K562 (cell line): ENCODE data around the gene AMIGO1. TPM values are rescaled to one million over a fixed set of nuclear protein-coding genes. Genes with fewer than 3 reads are reported as not detected.

Source experiments
- ATAC-seq: fragments of 200-7000 bp; cut with Tn5 transposase; 3 replicates; pipeline ENCODE4 v1.9.1; 2020; ENCODE audit warnings: moderate library complexity
- BruUV-seq: library from RNA; stranded (reverse); fragments of 400-500 nt; replicated peaks from 2 replicates; lab custom pipeline; 2021; lab: Mats Ljungman, UMichigan
- CTCF ChIA-PET: fragments of 300-600 bp; formaldehyde crosslinking; extraction: SDS; loops from one replicate; lab custom pipeline; 2021; ENCODE audit warnings: low intra/inter-chr PET ratio; lab: Yijun Ruan, JAX
- POLR2A ChIA-PET: fragments of 300-600, 350-650 bp; sonication (Branson Sonifier 250); formaldehyde crosslinking; extraction: SDS; loops from one replicate; lab custom pipeline; 2021; ENCODE audit warnings: antibody characterized with exemption, inconsistent platforms; lab: Yijun Ruan, JAX
- DNase-seq, 4 experiments: peaks; one replicate each; pipeline versions ENCODE4 v3.0.0 to v3.0.0-alpha.2; 2011 to 2018; ENCODE audit warnings: low spot score in 3 of 4, mixed read lengths in 3 of 4; ENCODE audit errors: extremely low read depth in 1 of 4
- FAIRE-seq: peaks from 2 replicates; lab custom pipeline; 2011; peaks lifted over from hg19 to GRCh38; lab: Jason Lieb, UNC
- H2AFZ ChIP-seq: 2 replicates; pipeline ENCODE4 v1.6.0; 2011; ENCODE audit warnings: low read depth, low read length, control low read depth, inconsistent platforms
- H3K27ac ChIP-seq: fragments of 200-600 bp; 3 replicates; pipeline ENCODE4 v1.8.0; 2011; ENCODE audit warnings: low read depth, mild to moderate bottlenecking, control low read depth, inconsistent platforms, low read length, moderate library complexity, mixed read lengths; ENCODE audit errors: extremely low read depth
- H3K27me3 ChIP-seq, 2 experiments: fragments of 300-600 bp in 1 of 2; 2 replicates in 1 of 2; 3 replicates in 1 of 2; pipeline versions ENCODE4 v1.6.0 to v1.8.0; 2011; ENCODE audit warnings: inconsistent platforms in 2 of 2, low read length in 2 of 2, mild to moderate bottlenecking in 1 of 2, mixed read lengths in 1 of 2, moderate library complexity in 1 of 2; ENCODE audit not compliant: control insufficient read depth in 2 of 2, insufficient read depth in 2 of 2
- H3K36me3 ChIP-seq: fragments of 300-600 bp; 3 replicates; pipeline ENCODE4 v1.8.0; 2011; ENCODE audit warnings: mild to moderate bottlenecking, low read length, inconsistent platforms; ENCODE audit not compliant: control insufficient read depth, insufficient read depth
- H3K4me1 ChIP-seq, 2 experiments: fragments of 200-600 bp in 1 of 2; replicated peaks in 1 of 2; 2 replicates in 1 of 2; 3 replicates in 1 of 2; pipeline versions ENCODE4 v1.5.1 to v1.8.0; 2011; ENCODE audit warnings: inconsistent platforms in 2 of 2, low read length in 2 of 2, mild to moderate bottlenecking in 1 of 2, mixed read lengths in 1 of 2, moderate library complexity in 1 of 2; ENCODE audit not compliant: control insufficient read depth in 2 of 2, insufficient read depth in 2 of 2
- H3K4me2 ChIP-seq: 2 replicates; pipeline ENCODE4 v1.6.1; 2011; ENCODE audit warnings: low read length, control low read depth, inconsistent platforms, mixed read lengths; ENCODE audit not compliant: insufficient read depth
- H3K4me3 ChIP-seq: fragments of 200-600 bp; sonication (generic), shearing (Covaris generic); 2 replicates; pipeline ENCODE4 v1.5.1; 2016; ENCODE audit warnings: control low read depth, inconsistent platforms
- H3K79me2 ChIP-seq: fragments of 200-600 bp; 3 replicates; pipeline ENCODE4 v1.8.0; 2011; ENCODE audit warnings: low read length, inconsistent platforms; ENCODE audit not compliant: control insufficient read depth, insufficient read depth
- H3K9ac ChIP-seq, 2 experiments: 2 replicates each; pipeline versions ENCODE4 v1.6.0 to v1.6.1; 2011; ENCODE audit warnings: low read depth in 2 of 2, low read length in 2 of 2, control low read depth in 1 of 2, inconsistent platforms in 1 of 2, mild to moderate bottlenecking in 1 of 2, mixed read lengths in 1 of 2; ENCODE audit not compliant: insufficient read depth in 1 of 2
- H3K9me1 ChIP-seq: one replicate; pipeline ENCODE4 v1.6.0; 2011; ENCODE audit warnings: inconsistent platforms, mild to moderate bottlenecking, low read length, moderate library complexity; ENCODE audit not compliant: control insufficient read depth, insufficient read depth
- H3K9me3 ChIP-seq: replicated peaks from 2 replicates; pipeline ENCODE4 v1.5.1; 2011; ENCODE audit warnings: low read depth, low read length, inconsistent platforms; ENCODE audit not compliant: control insufficient read depth, insufficient read depth
- H4K20me1 ChIP-seq: replicated peaks from 2 replicates; pipeline ENCODE4 v1.6.1; 2011; ENCODE audit warnings: low read length, inconsistent platforms, mixed read lengths; ENCODE audit not compliant: control insufficient read depth, insufficient read depth
- BDP1 ChIP-seq: IDR thresholded peaks from 3 replicates; pipeline ENCODE4 v1.6.1; 2011; ENCODE audit not compliant: insufficient read length, insufficient read depth
- MCM2 ChIP-seq: fragments of 450-650 bp; IDR thresholded peaks from 2 replicates; pipeline ENCODE4 v1.6.1; 2017; ENCODE audit warnings: low read depth, mild to moderate bottlenecking
- NBN ChIP-seq: fragments of 450-650 bp; IDR thresholded peaks from 2 replicates; pipeline ENCODE4 v1.6.1; 2016; ENCODE audit warnings: low read depth, mild to moderate bottlenecking
- NR2F6 ChIP-seq: fragments of 450-650 bp; formaldehyde crosslinking; IDR thresholded peaks from 2 replicates; pipeline ENCODE4 v1.4.0; 2020; ENCODE audit warnings: mild to moderate bottlenecking
- SNRNP70 ChIP-seq: fragments of 200-400 bp; formaldehyde crosslinking; optimal IDR thresholded peaks from 2 replicates; pipeline ENCODE3; 2017; ENCODE audit warnings: low read depth, low read length
- WGBS: fragments of 100-300 bp; shearing (Covaris generic); methylation state at CpG from one replicate; pipeline ENCODE4 v1.1.6; 2016; ENCODE audit warnings: low coverage, mixed read lengths; ENCODE audit not compliant: insufficient coverage; ENCODE audit errors: missing lambda C conversion rate; 5-methylcytosine and 5-hydroxymethylcytosine counted together
- in situ Hi-C: fragments of 300-500 bp; cut with MboI; formaldehyde crosslinking; loops from 4 replicates; pipeline ENCODE4 v1.15.0; 2018; ENCODE audit warnings: inconsistent platforms, mixed read lengths
- intact Hi-C: fragments of 100-400 bp; cut with micrococcal nuclease; formaldehyde crosslinking; loops from 2 replicates; pipeline ENCODE4 v1.14.2; 2022
- polyA plus RNA-seq, 8 experiments: library from polyadenylated mRNA; depleted of rRNA in 4 of 8; stranded (reverse) in 5 of 8; unstranded in 3 of 8; fragments of >200 nt; fragmentation: Nextera tagmentation in 2 of 8; fragmentation: Illumina TruSeq in 1 of 8; extraction: Ambion mirVana in 2 of 8; extraction: Trizol in 1 of 8; gene quantifications; 2 replicates each; pipeline versions ENCODE4 v1.2.1 to v1.2.3, GENCODE V29; 2011 to 2014; ENCODE audit warnings: inconsistent platforms in 1 of 8, missing spikeins in 1 of 8
- total RNA-seq, 7 experiments: library from RNA; depleted of rRNA in 6 of 7; stranded (reverse); fragments of >200 nt in 6 of 7; fragmentation: Illumina TruSeq in 2 of 7; extraction: Trizol in 2 of 7; gene quantifications; 2 replicates each; pipeline versions ENCODE4 v1.2.1 to v1.2.3, GENCODE V29; 2011 to 2021; ENCODE audit warnings: low replicate concordance in 1 of 7
- TF ChIP-seq, protein P1 (sequence below): fragments of 450-650 bp; formaldehyde crosslinking; conservative IDR thresholded peaks from 2 replicates; pipeline ENCODE4 v1.4.0; 2022; ENCODE audit warnings: mild to moderate bottlenecking, missing genetic modification characterization
- TF ChIP-seq, protein P2 (sequence below), 2 experiments: fragments of 450-650 bp; IDR thresholded peaks; 2 replicates each; pipeline ENCODE4 v1.6.1; 2016; ENCODE audit warnings: mild to moderate bottlenecking in 2 of 2, borderline replicate concordance in 1 of 2, low read depth in 1 of 2, moderate library complexity in 1 of 2

Gene AMIGO1
- total and polyA plus RNA-seq, 9 of the 15 experiments (the other 6 are each of a cell fraction or from before 2014, with no cell fraction given): 0.24 to 1.0 (median 0.54) TPM

DNA sequence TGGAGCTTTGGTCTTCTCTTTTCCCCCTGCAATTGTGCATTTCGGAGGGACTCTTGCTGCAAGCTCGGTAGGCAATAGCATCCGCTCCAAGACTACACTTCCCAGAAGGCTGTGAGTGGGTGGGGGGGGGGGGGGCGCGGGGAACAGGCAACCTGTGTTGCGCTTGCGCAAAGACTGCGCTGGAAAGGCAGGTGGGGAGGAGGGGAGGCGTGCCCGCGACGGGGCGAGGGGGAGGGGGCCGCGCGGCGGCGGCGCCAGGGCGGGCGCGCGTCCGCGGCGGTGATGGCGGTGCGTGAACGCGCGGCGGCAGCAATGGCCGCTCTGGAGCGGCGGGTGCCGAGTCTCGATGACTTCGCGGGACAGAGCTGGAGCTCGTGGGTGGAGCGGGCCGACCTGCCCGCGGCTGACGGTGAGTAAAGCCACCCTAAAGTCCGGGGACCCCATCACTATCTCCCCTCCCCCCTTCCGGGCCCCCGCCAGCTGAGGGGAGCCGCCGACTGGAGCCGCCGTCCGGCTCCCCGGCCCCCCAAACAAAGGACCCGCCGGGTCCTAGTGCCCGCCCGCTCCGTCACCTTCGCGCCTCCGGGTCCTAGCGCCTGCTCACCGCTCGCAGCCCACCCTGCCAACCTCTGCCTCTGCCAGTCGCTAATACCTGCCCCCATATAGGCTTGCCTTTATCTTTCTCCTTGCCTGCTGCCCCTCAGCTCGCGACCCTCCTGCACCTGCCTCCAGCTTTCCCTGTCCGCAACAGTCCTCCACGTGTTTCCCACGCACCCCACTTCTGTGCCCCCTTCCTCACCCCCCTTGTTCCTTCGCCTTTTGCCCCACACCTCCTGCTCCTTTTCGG lies 25.6 kb downstream of the AMIGO1 start, which contains the start of gene ATXN7L2 (continued):
- no peak for TF ChIP-seq MCM2
- TF ChIP-seq NR2F6 (CRISPR knock-in tag): no peak

DNA sequence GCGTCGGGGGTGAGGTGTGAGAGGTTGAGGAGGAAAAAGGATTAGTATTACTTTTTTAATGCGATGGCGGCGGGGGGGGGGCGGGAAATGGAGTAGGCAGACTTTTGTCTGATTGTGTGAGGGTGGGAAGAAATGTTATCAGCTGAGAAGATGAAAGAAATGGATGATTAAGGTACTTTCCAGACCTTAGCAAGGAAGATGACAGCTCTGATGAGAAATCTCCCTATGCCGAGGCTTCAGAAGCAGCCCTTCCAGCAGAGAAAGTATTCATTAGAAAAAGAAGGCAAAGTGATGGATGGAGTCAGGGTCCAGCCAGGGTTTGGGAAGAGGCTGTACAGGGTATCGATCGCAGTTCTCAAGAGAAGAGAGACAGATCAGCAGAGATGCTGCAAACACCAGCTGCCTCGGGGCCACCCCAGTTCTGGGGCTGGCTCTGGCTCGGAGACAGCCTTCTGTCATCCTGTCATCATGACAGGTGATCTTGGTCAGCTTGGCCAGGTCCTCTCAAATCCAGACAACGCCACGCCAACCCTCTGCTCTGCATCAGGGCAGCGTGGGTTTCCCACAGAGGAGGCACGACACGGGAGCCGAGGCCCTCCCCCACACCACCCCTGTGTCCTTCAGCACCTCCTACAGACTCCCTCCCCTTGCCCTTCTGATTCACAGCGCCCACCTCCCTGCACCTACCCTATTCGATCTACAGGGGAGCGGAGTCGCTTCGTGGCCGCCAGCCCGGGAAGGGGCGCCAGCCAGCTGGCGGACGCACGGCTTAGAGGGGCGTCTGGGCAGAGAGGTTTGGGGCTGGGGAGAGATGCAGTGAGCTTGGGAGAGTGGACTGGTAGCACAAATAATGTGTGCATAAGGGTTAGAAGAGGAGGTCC lies 26.5 kb downstream of the AMIGO1 start:
- ChIA-PET CTCF (no interaction called here), POLR2A (interaction anchor here (0.6 to 4.1 kb wide), 11 partner anchors 10 to 808 kb away, joined by 3 to 21 read pairs (median 4); partner anchors contain the start of gene GNAI3)
- FAIRE-seq (no peak), DNase-seq (peak; percentile 34 to 76 (median 58)), ATAC-seq (peak; percentile 34)
- 6% methylated on average over 25 of the region's 29 CpGs for WGBS
- Histone ChIP-seq H3K9ac (peak overlapping the region in 1 of 2 experiments; percentile 88; a peak in 2 of 4 replicates), H3K4me1 (peaks cover 12 to 23% of the 10 kb centered on the region in 2 experiments; a peak in 4 of 5 replicates), H3K4me3 (peak overlapping the region; percentile 76), H3K27ac (no peak overlapping the region; the same call in 2 of the 3 replicates), H3K36me3 (peaks cover 22% of the 10 kb centered on the region; the same call in 1 of the 3 replicates), H3K27me3 (peaks cover 21 to 33% of the 10 kb centered on the region in 2 experiments), H2AFZ (peak overlapping the region; percentile 98), H3K4me2 (peak overlapping the region; percentile 90), H3K9me1 (no peaks in the 10 kb centered on the region), H4K20me1 (0 out of 2 replicates have a peak, but pooled peaks cover 4% of the 10 kb centered on the region), H3K79me2 (peaks cover 9% of the 10 kb centered on the region; the same call in 2 of the 3 replicates), H3K9me3 (no peaks in the 10 kb centered on the region)
- in situ Hi-C loops (no loop called here), intact Hi-C loops (no loop called here)
- BruUV-seq: no TSS peak
- TF ChIP-seq BDP1 (no peak), SNRNP70 (no peak), NBN (no peak)
- TF ChIP-seq, protein P1, sequence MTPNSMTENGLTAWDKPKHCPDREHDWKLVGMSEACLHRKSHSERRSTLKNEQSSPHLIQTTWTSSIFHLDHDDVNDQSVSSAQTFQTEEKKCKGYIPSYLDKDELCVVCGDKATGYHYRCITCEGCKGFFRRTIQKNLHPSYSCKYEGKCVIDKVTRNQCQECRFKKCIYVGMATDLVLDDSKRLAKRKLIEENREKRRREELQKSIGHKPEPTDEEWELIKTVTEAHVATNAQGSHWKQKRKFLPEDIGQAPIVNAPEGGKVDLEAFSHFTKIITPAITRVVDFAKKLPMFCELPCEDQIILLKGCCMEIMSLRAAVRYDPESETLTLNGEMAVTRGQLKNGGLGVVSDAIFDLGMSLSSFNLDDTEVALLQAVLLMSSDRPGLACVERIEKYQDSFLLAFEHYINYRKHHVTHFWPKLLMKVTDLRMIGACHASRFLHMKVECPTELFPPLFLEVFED (CRISPR knock-in tag): 0 out of 2 replicates have a peak, but pooled peaks have one; percentile 28
- TF ChIP-seq, protein P2, sequence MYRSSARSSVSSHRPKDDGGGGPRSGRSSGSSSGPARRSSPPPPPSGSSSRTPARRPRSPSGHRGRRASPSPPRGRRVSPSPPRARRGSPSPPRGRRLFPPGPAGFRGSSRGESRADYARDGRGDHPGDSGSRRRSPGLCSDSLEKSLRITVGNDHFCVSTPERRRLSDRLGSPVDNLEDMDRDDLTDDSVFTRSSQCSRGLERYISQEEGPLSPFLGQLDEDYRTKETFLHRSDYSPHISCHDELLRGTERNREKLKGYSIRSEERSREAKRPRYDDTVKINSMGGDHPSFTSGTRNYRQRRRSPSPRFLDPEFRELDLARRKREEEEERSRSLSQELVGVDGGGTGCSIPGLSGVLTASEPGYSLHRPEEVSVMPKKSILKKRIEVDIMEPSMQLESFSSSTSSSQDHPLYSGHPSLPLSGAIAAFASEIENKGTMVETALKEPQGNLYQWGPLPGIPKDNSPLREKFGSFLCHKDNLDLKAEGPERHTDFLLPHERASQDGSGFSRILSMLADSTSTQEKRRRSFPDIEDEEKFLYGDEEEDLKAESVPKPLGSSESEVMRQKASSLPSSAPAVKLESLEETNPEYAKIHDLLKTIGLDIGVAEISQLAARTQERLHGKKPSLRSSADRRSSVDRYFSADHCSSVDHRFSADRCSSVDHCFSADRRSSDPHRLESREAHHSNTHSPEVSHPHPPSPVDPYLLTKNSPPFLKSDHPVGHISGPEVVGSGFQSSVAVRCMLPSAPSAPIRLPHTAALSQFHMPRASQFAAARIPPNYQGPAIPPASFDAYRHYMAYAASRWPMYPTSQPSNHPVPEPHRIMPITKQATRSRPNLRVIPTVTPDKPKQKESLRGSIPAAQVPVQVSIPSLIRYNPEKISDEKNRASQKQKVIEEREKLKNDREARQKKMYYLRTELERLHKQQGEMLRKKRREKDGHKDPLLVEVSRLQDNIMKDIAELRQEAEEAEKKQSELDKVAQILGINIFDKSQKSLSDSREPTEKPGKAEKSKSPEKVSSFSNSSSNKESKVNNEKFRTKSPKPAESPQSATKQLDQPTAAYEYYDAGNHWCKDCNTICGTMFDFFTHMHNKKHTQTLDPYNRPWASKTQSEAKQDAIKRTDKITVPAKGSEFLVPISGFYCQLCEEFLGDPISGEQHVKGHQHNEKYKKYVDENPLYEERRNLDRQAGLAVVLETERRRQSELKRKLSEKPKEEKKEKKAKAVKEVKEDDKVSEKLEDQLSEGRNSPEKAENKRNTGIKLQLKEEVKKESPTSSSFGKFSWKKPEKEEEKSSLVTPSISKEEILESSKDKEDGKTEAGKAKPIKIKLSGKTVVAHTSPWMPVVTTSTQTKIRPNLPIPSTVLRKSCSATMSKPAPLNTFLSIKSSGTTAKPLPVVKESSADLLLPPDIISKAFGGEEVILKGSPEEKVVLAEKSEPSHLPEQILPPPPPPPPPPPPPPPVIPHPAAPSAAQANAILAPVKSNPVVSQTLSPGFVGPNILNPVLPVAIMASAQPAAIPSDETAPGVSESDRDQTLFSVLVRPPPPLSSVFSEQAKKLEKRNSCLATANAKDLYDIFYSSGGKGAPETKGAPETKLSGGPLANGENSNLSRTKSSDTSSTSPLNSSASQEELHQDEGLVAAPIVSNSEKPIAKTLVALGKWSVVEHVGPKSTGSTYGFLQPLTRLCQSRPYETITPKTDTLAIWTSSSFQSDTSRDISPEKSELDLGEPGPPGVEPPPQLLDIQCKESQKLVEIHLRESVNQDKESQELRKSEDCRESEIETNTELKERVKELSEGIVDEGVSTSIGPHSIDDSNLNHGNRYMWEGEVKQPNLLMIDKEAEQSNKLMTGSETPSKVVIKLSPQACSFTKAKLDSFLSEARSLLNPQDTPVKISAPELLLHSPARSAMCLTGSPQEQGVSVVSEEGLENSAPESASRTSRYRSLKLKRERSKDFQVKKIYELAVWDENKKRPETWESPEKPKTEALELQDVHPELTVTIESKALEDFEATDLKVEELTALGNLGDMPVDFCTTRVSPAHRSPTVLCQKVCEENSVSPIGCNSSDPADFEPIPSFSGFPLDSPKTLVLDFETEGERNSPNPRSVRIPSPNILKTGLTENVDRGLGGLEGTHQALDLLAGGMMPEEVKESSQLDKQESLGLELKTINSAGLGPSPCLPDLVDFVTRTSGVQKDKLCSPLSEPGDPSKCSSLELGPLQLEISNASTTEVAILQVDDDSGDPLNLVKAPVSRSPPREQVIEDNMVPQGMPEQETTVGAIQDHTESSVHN (IDR thresholded peaks at IDR 0.05; ENCODE audit: borderline replicate concordance in 1 of 2, low read depth in 1 of 2): no peak
